ENCODE data around the gene ZNF254.
"Not testable (repeated sequence)": the region's sequence is repeated elsewhere in the genome, so short reads cannot be mapped to it uniquely, and the experiment has no call there.

ZNF254 gene

GRCh38 chr19:24073807-24074206, 13.2 kb upstream of the ZNF254 start:
- DNase-seq, result no peak

DNA sequence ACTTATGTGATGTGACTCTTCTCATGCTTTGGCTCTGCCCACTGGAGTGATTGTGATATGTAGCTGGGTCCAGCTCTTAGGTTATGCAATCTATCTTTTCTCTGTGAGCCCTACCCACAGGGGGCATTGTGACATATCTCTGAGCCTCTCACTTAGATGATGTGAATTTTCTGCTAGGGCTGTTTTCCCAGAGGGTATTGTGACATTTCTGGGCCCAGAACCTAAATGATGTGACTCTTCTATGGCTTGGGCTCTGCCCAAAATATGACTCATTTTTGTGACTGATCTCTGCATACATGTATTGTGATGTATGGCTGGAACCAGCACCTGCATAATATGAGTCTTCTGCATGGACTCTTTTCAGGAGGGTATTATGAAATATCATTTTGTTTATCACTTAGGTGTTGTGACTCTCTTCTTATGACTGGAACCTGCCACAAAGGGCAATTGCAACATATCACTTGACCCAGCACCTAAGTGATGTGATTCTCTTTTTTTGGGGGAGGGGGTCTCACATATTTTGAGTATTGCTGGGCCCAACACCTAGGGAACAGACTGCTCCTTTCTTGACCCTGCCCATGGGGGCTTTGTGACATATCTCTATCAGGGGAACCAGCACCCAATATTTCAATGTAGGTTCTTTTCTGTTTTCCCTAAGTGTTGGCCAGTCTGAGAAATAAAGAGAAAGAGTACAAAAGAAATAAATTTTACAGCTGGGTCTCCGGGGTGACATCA, 12.1 kb upstream of the ZNF254 start:
- no peak for DNase-seq

- DNase-seq, result not testable (repeated sequence)
Measured at GRCh38 chr19:24075530-24075929, 11.5 kb upstream of the ZNF254 start.

DNA sequence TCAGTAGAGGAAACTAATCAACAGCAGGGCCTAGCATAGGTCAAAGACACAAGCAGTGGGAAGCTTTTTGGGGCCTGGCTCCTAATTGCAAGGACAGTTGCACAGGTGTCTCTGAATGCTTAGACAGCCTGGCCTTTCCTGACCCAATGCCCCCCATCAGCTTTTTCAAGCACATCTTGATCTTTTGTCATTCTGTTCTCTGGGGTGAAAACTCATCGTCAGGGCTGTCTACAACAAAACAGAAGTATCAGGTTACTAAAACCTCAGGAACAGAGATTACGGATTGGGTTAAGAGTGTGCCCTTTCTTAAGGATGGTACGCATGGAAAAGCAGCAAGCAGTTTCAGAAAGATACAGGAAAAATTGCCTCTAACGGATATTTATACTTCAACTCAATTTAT, 8.3 kb upstream of the ZNF254 start:
- DNase-seq, result no peak

DNA sequence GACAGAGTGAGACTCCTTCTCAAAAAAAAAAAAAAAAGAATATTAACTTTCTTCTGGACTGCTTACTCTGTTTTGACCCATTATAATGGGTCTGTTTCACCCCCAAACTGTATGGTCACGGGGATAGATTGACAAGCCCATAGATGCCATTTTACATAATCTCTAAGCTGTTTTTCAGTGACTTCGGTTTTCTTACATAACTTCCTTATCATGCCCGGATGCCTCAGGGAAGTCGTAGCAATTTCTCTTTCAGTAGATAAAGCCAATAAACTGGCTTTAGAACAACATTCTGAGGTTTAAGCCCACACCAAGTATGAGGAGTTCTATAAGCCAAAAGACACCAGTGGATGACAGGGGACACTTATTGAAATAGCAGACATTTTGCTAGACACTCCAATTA, 5.9 kb upstream of the ZNF254 start:
- no peak for DNase-seq

GRCh38 chr19:24098359-24098758, 11.4 kb downstream of the ZNF254 start:
- no peak for DNase-seq

DNA sequence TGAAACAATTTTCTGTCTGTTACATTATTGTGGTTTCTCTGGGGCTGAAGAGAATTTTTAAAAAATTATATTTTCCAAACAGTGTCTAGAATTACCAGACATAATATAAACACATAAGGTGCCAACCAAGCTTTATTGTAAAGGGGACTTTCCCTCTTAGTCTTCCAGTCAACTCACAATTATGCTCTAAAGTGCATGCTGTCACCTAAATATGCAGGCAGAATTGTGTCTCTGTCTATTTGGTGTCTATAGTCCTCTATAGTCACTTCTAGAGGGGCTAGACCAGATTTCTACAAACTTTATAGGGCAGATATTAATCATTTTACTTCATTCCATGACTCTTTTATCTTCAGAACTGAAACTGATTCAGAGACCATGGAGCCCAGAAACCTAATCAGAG, 12.8 kb downstream of the ZNF254 start:
- no peak for DNase-seq

DNA sequence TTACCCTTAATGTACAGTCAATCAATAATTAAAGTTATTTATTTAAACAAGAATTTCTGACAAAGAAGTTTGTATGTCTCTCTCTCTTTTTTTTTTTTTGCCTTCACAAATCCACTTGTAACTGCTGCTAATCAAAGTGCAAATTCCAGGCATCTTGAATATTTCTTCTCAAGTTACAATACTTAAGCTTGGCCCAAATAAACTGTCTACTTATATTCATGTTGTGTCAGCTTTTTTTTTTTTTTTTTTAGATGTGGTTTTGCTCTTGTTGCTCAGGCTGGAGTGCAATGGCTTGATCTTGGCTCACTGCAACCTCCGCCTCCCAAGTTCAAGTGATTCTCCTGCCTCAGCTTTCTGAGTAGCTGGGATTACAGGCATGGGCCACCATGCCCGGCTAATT, 13.6 kb downstream of the ZNF254 start:
- DNase-seq, result not testable (repeated sequence)

GRCh38 chr19:24101459-24102115, 14.6 kb downstream of the ZNF254 start:
- no peak for DNase-seq

DNA sequence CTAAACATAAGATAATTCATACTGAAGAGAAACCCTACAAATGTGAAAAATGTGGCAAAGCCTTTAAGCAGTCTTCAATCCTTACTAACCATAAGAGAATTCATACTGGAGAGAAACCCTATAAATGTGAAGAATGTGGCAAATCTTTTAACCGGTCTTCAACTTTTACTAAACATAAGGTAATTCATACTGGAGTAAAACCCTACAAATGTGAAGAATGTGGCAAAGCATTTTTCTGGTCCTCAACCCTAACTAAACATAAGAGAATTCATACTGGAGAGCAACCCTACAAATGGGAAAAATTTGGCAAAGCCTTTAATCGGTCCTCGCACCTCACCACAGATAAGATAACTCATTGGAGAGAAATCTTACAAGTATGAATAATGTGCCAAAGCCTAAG, 40.6 kb downstream of the ZNF254 start:
- no peak for DNase-seq

- DNase-seq, result no peak
Measured at GRCh38 chr19:24140099-24140498, 53.1 kb downstream of the ZNF254 start.

DNA sequence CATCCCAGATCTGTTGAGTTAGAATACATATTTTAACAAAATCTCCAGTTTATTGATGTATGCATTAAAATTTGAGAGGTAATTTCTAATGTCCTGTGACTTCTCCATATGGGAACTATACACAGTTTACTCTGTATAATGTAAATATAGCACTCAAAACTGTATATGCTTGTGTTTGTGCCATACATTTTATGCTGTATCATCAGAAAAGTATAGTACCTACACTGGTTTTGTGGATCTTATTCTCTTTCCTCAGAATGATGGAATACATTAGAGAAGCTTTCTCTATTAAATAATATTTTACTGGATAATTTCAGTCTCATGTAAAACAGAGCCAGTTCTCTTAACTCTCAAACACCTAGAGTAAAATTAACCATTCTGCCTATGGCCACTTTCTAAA, 53.6 kb downstream of the ZNF254 start:
- DNase-seq, result no peak

DNA sequence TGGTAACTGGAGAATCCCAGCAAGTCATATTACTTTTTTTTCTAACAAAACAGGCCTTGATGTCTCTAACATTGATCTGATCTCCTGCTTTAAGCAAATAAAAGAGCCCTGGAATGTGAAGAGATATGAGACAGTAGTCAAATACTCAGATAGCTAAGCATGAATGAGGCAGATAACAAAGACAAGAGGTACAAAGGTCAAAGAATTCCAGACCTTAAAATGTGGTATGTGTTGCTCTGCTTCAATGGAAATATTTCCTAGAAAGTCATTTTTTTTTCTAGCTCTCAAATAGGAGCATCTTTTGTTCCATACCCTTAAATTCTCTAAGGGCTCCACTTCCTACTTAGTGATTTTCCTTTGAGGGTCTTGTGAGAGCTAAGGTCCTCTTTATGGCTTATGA, 54.6 kb downstream of the ZNF254 start:
- no peak for DNase-seq

DNA sequence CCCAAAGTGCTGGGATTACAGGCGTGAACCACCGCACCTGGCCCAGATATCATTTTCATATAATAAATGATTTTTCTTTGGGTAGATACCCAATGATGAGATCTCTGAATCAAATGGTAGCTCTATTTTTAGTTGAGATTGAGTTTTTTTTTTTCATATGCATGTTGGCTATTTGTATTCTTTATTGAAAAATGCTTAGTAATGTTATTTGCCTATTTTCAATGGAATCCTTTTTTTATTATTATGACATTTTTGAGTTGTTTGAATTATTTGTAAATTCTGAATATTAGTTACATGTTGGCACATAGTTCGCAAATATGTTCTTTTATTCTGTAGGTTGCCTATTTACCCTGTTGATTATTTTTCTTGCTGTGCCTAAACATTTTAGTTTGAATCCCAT, 55.8 kb downstream of the ZNF254 start:
- no peak for DNase-seq

DNA sequence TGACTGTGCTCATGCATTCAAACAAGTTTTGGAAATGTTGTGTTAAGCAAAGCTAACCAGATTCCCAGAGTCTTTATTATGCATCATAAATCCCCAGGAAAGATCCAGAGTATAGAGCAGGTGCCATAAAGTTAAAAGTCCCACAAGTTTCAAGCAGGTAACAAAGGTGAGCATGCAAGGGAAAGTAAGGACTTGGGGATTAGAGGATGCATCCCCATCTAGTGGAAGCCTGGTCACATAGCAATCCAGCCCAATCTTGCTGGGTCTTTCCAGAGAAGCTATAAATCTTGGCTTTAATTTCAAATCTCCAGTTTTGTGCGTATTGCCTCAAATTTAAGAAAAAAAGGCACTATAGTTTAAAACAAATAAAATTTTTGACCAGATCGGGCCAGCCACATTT, 72.7 kb downstream of the ZNF254 start:
- no peak for DNase-seq

GRCh38 chr19:24166055-24166454, 79.1 kb downstream of the ZNF254 start:
- DNase-seq, result no peak

GRCh38 chr19:24173882-24174281, 86.9 kb downstream of the ZNF254 start:
- no peak for DNase-seq

DNA sequence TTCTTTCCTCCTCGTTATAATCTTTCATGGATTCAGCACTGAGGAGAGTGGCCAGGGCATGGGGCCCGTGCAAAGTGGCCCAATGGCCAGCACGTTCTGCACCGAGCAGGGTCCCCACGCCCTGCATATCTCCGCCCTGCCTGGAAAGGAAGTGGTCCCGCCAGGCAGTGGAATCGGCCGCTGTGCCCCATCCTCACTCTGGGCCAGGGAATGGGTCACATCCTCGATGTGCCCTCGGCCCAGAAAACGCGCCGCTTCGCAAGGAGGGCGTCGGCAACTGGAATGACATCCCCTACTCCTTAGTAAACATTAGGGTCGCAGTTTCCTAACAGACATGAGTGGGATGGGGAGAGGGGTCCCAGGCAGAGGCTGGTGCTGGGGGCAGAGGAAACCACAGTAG, 90.7 kb downstream of the ZNF254 start:
- no peak for DNase-seq

- DNase-seq, result no peak
Measured at GRCh38 chr19:24178207-24178606, 91.2 kb downstream of the ZNF254 start.
